H1 (cell line): Measurements from ENCODE around the gene MEF2A. TPM values are rescaled to one million over a fixed set of nuclear protein-coding genes. Genes with fewer than 3 reads are reported as not detected.

ENCODE experiments used
- MAFK ChIP-seq: IDR thresholded peaks from 2 replicates; pipeline ENCODE4 v1.6.1; 2012; ENCODE audit warnings: low read depth, mild to moderate bottlenecking, improper control_type of control experiment, low read length
- NANOG ChIP-seq: IDR thresholded peaks from 2 replicates; pipeline ENCODE4 v1.6.1; 2011; ENCODE audit warnings: low read length, low read depth, mild to moderate bottlenecking, inconsistent platforms; ENCODE audit not compliant: insufficient read depth, poor library complexity, severe bottlenecking
- POU5F1 ChIP-seq: IDR thresholded peaks from 2 replicates; pipeline ENCODE4 v1.6.1; 2011; ENCODE audit warnings: low read depth, mild to moderate bottlenecking, low read length, moderate library complexity
- RBBP5 ChIP-seq: IDR thresholded peaks from 2 replicates; pipeline ENCODE4 v1.7.1; 2012; ENCODE audit warnings: low read depth, mild to moderate bottlenecking, inconsistent platforms, low read length, moderate library complexity, borderline replicate concordance
- RFX5 ChIP-seq: IDR thresholded peaks from 2 replicates; pipeline ENCODE4 v1.6.1; 2011; ENCODE audit warnings: low read depth, low read length, improper control_type of control experiment, borderline replicate concordance
- RXRA ChIP-seq: IDR thresholded peaks from 2 replicates; pipeline ENCODE4 v1.6.1; 2011; ENCODE audit warnings: low read depth, mild to moderate bottlenecking, low read length, moderate library complexity; ENCODE audit not compliant: insufficient read depth
- TAF7 ChIP-seq: optimal IDR thresholded peaks from 2 replicates; pipeline ENCODE3; 2011; ENCODE audit warnings: low read depth, mild to moderate bottlenecking, inconsistent platforms, low read length, moderate library complexity, borderline replicate concordance
- polyA plus RNA-seq, 7 experiments: library from polyadenylated mRNA; depleted of rRNA in 3 of 7; stranded (reverse) in 5 of 7; unstranded in 2 of 7; fragments of >200 nt in 5 of 7; fragments of 200-250 nt in 2 of 7; gene quantifications; 1 replicate in 5 of 7; 2 replicates in 1 of 7; 4 replicates in 1 of 7; pipeline versions ENCODE4 v1.2.1 to v1.2.3, GENCODE V29; 2011 to 2013; ENCODE audit warnings: missing spikeins in 2 of 7, mixed read lengths in 2 of 7
- total RNA-seq: library from RNA; stranded (reverse); fragmentation: NEBNext Ultra II Directional; extraction: Animal tissue kit (Norgen Biotek cat#: 25700); gene quantifications from 2 replicates; pipeline ENCODE4 v1.2.1, GENCODE V29; 2021

Gene MEF2A
- total and polyA plus RNA-seq, 2 of the 8 experiments (the other 6 are each of a cell fraction or from before 2014, with no cell fraction given), result 15.6 to 22.5 TPM

DNA sequence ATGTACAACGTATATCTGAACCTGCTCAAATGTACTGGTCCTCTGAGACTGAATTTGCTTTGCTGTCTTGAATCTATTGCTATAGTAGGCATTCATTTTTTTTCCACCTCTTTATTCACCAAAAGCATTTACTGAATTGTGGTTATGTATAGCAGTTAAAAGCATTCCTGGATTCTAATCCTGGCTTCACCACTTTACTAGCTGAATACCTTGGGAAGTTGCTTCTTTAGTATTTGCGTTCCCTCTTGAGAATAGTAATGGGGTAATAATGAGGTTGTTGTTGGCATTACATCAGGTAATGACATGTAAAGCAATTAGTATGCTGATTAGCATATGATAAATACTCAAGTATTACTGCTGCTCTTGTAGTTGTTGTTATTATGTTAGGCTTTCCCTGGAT is 29.1 kb downstream of the MEF2A start (continued):
- TF ChIP-seq MAFK (no peak), NANOG (no peak), RXRA (no peak), POU5F1 (no peak), RBBP5 (no peak), TAF7 (no peak), RFX5 (no peak)
